DOHH2 (cell line): ENCODE measurements around the gene PRDM10.

Experiments
- CTCF ChIP-seq: fragments of 200-600 bp; sonication (generic); IDR thresholded peaks from one replicate; pipeline ENCODE4 v1.5.1; 2014; ENCODE audit warnings: antibody characterized with exemption, mild to moderate bottlenecking, low read depth, low read length; ENCODE audit not compliant: poor library complexity, severe bottlenecking
- EZH2phosphoT487 ChIP-seq: fragments of 200-600 bp; sonication (generic); IDR thresholded peaks from 2 replicates; pipeline ENCODE4 v1.6.1; 2017; ENCODE audit warnings: borderline replicate concordance, mild to moderate bottlenecking, antibody characterized with exemption, low read length, moderate library complexity, mixed read lengths

GRCh38 chr11:130031056-130031455, 28.4 kb upstream of the PRDM10 start:
- TF ChIP-seq EZH2phosphoT487 = no peak
- TF ChIP-seq CTCF = no peak
